K562 (cell line): ENCODE data around the gene ADGRB3. TPM values are rescaled to one million over a fixed set of nuclear protein-coding genes. Genes with fewer than 3 reads are reported as not detected.

Experiments used
- BRF1 ChIP-seq: IDR thresholded peaks from 3 replicates; pipeline ENCODE4 v1.6.1; 2011; ENCODE audit warnings: borderline replicate concordance, mild to moderate bottlenecking; ENCODE audit not compliant: insufficient read length; ENCODE audit errors: extremely low read depth
- C11orf30 ChIP-seq: fragments of 450-650 bp; IDR thresholded peaks from 2 replicates; pipeline ENCODE4 v1.6.1; 2016; ENCODE audit warnings: low read depth, mild to moderate bottlenecking
- DACH1 ChIP-seq: fragments of 450-650 bp; IDR thresholded peaks from 2 replicates; pipeline ENCODE4 v1.6.1; 2018; ENCODE audit not compliant: partially characterized antibody
- EP300 ChIP-seq: IDR thresholded peaks from 2 replicates; pipeline ENCODE4 v1.6.1; 2012; ENCODE audit warnings: low read length, improper control_type of control experiment
- ESRRA ChIP-seq: fragments of 450-650 bp; IDR thresholded peaks from 2 replicates; pipeline ENCODE4 v1.6.1; 2014; ENCODE audit warnings: low read depth, mild to moderate bottlenecking, moderate library complexity, borderline replicate concordance
- HOXB6 ChIP-seq: fragments of 250-450 bp; sonication (Bioruptor Pico); IDR thresholded peaks from 2 replicates; pipeline ENCODE4 v1.5.1; 2022; ENCODE audit warnings: mild to moderate bottlenecking, borderline replicate concordance
- KDM5B ChIP-seq: fragments of 200-600 bp; sonication (generic); IDR thresholded peaks from 2 replicates; pipeline ENCODE4 v1.6.1; 2012; ENCODE audit warnings: low read depth, mild to moderate bottlenecking, moderate library complexity, low read length, control low read depth, inconsistent platforms; ENCODE audit not compliant: insufficient replicate concordance
- MAZ ChIP-seq, 2 experiments: fragments of 450-650 bp in 1 of 2; sonication (generic) in 1 of 2; formaldehyde crosslinking; IDR thresholded peaks in 1 of 2; conservative IDR thresholded peaks in 1 of 2; 2 replicates each; pipeline versions ENCODE4 v1.4.0 to v1.5.0; 2020; ENCODE audit warnings: mild to moderate bottlenecking in 1 of 2, missing genetic modification reagents in 1 of 2
- NFXL1 ChIP-seq: fragments of 450-650 bp; formaldehyde crosslinking; IDR thresholded peaks from 2 replicates; pipeline ENCODE4 v1.4.0; 2021; ENCODE audit warnings: mild to moderate bottlenecking
- PBX2 ChIP-seq, 2 experiments: IDR thresholded peaks in 1 of 2; conservative IDR thresholded peaks in 1 of 2; 2 replicates each; pipeline ENCODE4 v1.6.1; 2016; ENCODE audit warnings: low read depth in 2 of 2, mild to moderate bottlenecking in 1 of 2, missing compliant biosample characterization in 1 of 2, missing genetic modification characterization in 1 of 2, moderate library complexity in 1 of 2
- PURB ChIP-seq: sonication (generic); formaldehyde crosslinking; IDR thresholded peaks from 2 replicates; pipeline ENCODE4 v1.9.0; 2021; ENCODE audit warnings: low read depth, mild to moderate bottlenecking, missing genetic modification reagents
- RBM22 ChIP-seq: fragments of 200-400 bp; formaldehyde crosslinking; IDR thresholded peaks from 2 replicates; pipeline ENCODE4 v1.6.1; 2018; ENCODE audit warnings: low read length, low read depth; ENCODE audit not compliant: poor library complexity, severe bottlenecking
- SLC30A9 ChIP-seq: fragments of 250-450 bp; sonication (Bioruptor Pico); IDR thresholded peaks from 2 replicates; pipeline ENCODE4 v1.8.0; 2022; ENCODE audit warnings: mild to moderate bottlenecking, moderate library complexity
- STAG1 ChIP-seq: sonication (generic); formaldehyde crosslinking; IDR thresholded peaks from 2 replicates; pipeline ENCODE4 v1.5.0; 2020; ENCODE audit warnings: missing genetic modification reagents, borderline replicate concordance
- TRIM28 ChIP-seq: fragments of 450-650 bp; IDR thresholded peaks from 2 replicates; pipeline ENCODE4 v1.6.1; 2017
- USF2 ChIP-seq: sonication (generic); formaldehyde crosslinking; IDR thresholded peaks from 2 replicates; pipeline ENCODE4 v1.5.0; 2020; ENCODE audit warnings: missing genetic modification reagents
- ZBTB43 ChIP-seq: sonication (generic); formaldehyde crosslinking; IDR thresholded peaks from 2 replicates; pipeline ENCODE4 v1.8.0; 2023; ENCODE audit warnings: mild to moderate bottlenecking, missing genetic modification reagents
- ZNF395 ChIP-seq: fragments of 200-800 bp; sonication (Bioruptor generic); IDR thresholded peaks from 2 replicates; pipeline ENCODE4 v1.6.1; 2017; ENCODE audit warnings: missing genetic modification characterization, missing compliant biosample characterization
- ZNF76 ChIP-seq: fragments of 250-450 bp; sonication (Bioruptor Pico); IDR thresholded peaks from 2 replicates; pipeline ENCODE4 v1.4.0; 2020; ENCODE audit warnings: mild to moderate bottlenecking, moderate library complexity, borderline replicate concordance
- polyA plus RNA-seq, 8 experiments: library from polyadenylated mRNA; depleted of rRNA in 4 of 8; stranded (reverse) in 5 of 8; unstranded in 3 of 8; fragments of >200 nt; fragmentation: Nextera tagmentation in 2 of 8; fragmentation: Illumina TruSeq in 1 of 8; extraction: Ambion mirVana in 2 of 8; extraction: Trizol in 1 of 8; gene quantifications; 2 replicates each; pipeline versions ENCODE4 v1.2.1 to v1.2.3, GENCODE V29; 2011 to 2014; ENCODE audit warnings: inconsistent platforms in 1 of 8, missing spikeins in 1 of 8
- total RNA-seq, 7 experiments: library from RNA; depleted of rRNA in 6 of 7; stranded (reverse); fragments of >200 nt in 6 of 7; fragmentation: Illumina TruSeq in 2 of 7; extraction: Trizol in 2 of 7; gene quantifications; 2 replicates each; pipeline versions ENCODE4 v1.2.1 to v1.2.3, GENCODE V29; 2011 to 2021; ENCODE audit warnings: low replicate concordance in 1 of 7

ADGRB3 gene
- total and polyA plus RNA-seq, 9 of the 15 experiments (the other 6 are each of a cell fraction or from before 2014, with no cell fraction given) = 0.90 to 7.8 (median 2.4) TPM

- peak; percentile 53 for TF ChIP-seq C11orf30
- no peak for TF ChIP-seq BRF1
- no peak for TF ChIP-seq SLC30A9 (CRISPR knock-in tag)
- no peak for TF ChIP-seq MAZ (CRISPR knock-in tag; conservative IDR thresholded peaks at IDR 0.05 in 1 of 2, IDR thresholded peaks at IDR 0.05 in 1 of 2)
- TF ChIP-seq DACH1 = no peak
- no peak for TF ChIP-seq HOXB6
- no peak for TF ChIP-seq ESRRA
- no peak for TF ChIP-seq RBM22
- no peak for TF ChIP-seq STAG1
- TF ChIP-seq KDM5B = no peak
- TF ChIP-seq ZNF76 (CRISPR knock-in tag) = no peak
- TF ChIP-seq ZNF395 = no peak
- no peak for TF ChIP-seq EP300
- no peak for TF ChIP-seq ZBTB43 (CRISPR knock-in tag)
- TF ChIP-seq TRIM28 = no peak
- TF ChIP-seq PURB (CRISPR knock-in tag) = no peak
- TF ChIP-seq USF2 (CRISPR knock-in tag) = no peak
- no peak for TF ChIP-seq PBX2 (CRISPR knock-in tag; IDR thresholded peaks at IDR 0.05; ENCODE audit: low read depth)
- TF ChIP-seq PBX2 (tag; conservative IDR thresholded peaks at IDR 0.05; ENCODE audit: low read depth) = 0 out of 2 replicates have a peak, but pooled peaks have one; percentile 20
- TF ChIP-seq NFXL1 (CRISPR knock-in tag) = no peak
Observed at GRCh38 chr6:68747110-68747790, 112.2 kb downstream of the ADGRB3 start (continued).
